Measurements from ENCODE around the gene AGR2. TPM values are rescaled to one million over a fixed set of nuclear protein-coding genes. Genes with fewer than 3 reads are reported as not detected.

The AGR2 gene
- total and polyA plus RNA-seq, 3 donors from 2014 or later, result 0.16 to 1.5 TPM; not detected in 1

DNA sequence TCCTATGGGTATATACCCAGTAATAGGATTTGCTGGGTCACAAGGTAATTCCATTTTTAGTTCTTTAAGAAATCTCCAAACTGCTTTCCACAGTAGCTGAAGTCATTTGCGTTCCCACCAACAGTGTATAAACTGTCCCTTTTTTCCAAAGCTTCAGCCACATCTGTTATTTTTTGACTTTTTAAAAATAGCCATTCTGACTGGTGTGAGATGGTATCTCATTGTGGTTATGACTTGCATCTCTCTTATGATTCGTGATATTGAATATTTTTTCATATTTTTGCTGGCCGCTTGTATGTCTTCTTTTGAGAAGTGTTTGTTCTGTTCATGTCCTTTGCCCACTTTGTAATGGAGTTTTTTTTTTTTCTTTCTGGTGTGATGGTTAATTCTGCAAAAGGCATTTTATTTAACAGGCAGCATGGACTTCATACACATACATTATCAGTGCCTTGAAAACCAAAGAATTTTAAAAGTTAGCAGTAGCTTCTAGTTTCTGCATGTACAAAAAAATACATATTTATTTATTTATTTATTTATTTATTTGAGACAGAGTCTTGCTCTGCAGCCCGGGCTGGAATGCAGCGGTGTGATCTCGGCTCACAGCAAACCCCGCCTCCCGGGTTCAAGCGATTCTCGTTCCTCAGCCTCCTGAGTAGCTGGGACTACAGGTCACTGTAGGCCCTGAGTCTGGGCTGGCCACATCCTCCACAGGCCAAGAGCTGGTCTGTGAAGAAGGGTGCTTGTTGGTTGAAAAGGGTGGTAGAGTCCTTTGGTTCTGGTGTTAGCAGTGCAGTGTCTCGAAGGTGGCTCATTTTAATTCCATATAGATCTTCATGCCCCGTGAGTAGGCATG is 44.7 kb upstream of the AGR2 start:
- intact Hi-C loops (cut with DNase I; ENCODE audit: low total_unique reads), result no loop called here
- H3K9me3 ChIP-seq, result no peaks in the 10 kb centered on the region
- no peak overlapping the region for H3K4me3 ChIP-seq
- TF ChIP-seq, protein P1, sequence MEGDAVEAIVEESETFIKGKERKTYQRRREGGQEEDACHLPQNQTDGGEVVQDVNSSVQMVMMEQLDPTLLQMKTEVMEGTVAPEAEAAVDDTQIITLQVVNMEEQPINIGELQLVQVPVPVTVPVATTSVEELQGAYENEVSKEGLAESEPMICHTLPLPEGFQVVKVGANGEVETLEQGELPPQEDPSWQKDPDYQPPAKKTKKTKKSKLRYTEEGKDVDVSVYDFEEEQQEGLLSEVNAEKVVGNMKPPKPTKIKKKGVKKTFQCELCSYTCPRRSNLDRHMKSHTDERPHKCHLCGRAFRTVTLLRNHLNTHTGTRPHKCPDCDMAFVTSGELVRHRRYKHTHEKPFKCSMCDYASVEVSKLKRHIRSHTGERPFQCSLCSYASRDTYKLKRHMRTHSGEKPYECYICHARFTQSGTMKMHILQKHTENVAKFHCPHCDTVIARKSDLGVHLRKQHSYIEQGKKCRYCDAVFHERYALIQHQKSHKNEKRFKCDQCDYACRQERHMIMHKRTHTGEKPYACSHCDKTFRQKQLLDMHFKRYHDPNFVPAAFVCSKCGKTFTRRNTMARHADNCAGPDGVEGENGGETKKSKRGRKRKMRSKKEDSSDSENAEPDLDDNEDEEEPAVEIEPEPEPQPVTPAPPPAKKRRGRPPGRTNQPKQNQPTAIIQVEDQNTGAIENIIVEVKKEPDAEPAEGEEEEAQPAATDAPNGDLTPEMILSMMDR (IDR thresholded peaks at IDR 0.05), result no peak
- TF ChIP-seq POLR2A (IDR thresholded peaks at IDR 0.05), result no peak
- no peak for DNase-seq
- H3K36me3 ChIP-seq (ENCODE audit: low read depth, missing control alignments), result no peaks in the 10 kb centered on the region
- no peaks in the 10 kb centered on the region for H3K4me1 ChIP-seq
- H3K27ac ChIP-seq, result no peak overlapping the region
- WGBS, 2 donors, result 81 to 87% methylated on average over 12 of the region's 12 CpGs
- no peaks in the 10 kb centered on the region for H3K27me3 ChIP-seq

- DNase-seq, result no peak
- intact Hi-C loops (cut with DNase I; ENCODE audit: low total_unique reads), result no loop called here
- 76 to 78% methylated on average over 6 of the region's 6 CpGs for WGBS, 2 donors
- Histone ChIP-seq H3K4me3 (no peak overlapping the region), H3K36me3 (ENCODE audit: low read depth, missing control alignments) (no peaks in the 10 kb centered on the region), H3K9me3 (no peaks in the 10 kb centered on the region), H3K27ac (no peak overlapping the region), H3K27me3 (no peaks in the 10 kb centered on the region), H3K4me1 (no peaks in the 10 kb centered on the region)
- TF ChIP-seq POLR2A (IDR thresholded peaks at IDR 0.05), result no peak
- TF ChIP-seq, protein P1 (IDR thresholded peaks at IDR 0.05), result no peak
Observed at GRCh38 chr7:16847381-16847860, 42.6 kb upstream of the AGR2 start.

DNA sequence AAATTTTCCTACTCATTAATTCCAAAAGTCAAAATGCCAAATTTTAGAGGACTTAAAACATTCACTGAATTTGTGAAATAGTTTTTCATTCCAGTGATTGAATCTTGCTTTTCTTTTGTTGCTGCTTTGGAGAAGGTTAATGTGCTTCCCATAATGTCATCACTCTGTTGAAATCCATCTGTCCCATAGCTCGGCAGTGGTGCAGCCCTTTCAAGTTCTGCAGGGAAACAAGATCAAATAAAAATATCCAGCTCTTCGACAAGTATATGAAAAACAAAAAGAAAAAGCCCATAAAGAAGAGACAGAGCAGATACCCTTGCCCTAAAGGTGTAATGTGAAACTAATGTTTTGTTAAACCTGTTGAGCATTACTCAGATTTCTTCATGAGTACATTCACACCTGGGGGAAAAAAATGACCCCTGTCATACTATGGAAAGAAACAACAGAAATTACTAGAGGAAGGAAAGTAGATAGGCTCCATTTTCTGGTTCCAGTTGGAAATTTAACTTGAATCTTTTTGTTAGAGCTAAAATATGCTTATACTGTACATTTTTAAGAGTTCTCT is 41.9 kb upstream of the AGR2 start:
- TF ChIP-seq POLR2A (IDR thresholded peaks at IDR 0.05), result no peak
- TF ChIP-seq, protein P1 (IDR thresholded peaks at IDR 0.05), result no peak
- WGBS, 2 donors, result 72 to 81% methylated on average over 2 of the region's 2 CpGs
- no peak overlapping the region for H3K27ac ChIP-seq
- no peak for DNase-seq
- H3K9me3 ChIP-seq, result no peaks in the 10 kb centered on the region
- H3K27me3 ChIP-seq, result no peaks in the 10 kb centered on the region
- no peaks in the 10 kb centered on the region for H3K4me1 ChIP-seq
- intact Hi-C loops (cut with DNase I; ENCODE audit: low total_unique reads), result no loop called here
- H3K4me3 ChIP-seq, result no peak overlapping the region
- no peaks in the 10 kb centered on the region for H3K36me3 ChIP-seq (ENCODE audit: low read depth, missing control alignments)

- H3K9me3 ChIP-seq, result no peaks in the 10 kb centered on the region
- H3K4me1 ChIP-seq, result no peaks in the 10 kb centered on the region
- no peaks in the 10 kb centered on the region for H3K36me3 ChIP-seq (ENCODE audit: low read depth, missing control alignments)
- DNase-seq, result no peak
- H3K27me3 ChIP-seq, result no peaks in the 10 kb centered on the region
- H3K27ac ChIP-seq, result no peak overlapping the region
- H3K4me3 ChIP-seq, result no peak overlapping the region
- TF ChIP-seq, protein P1 (IDR thresholded peaks at IDR 0.05), result no peak
- intact Hi-C loops (cut with DNase I; ENCODE audit: low total_unique reads), result no loop called here
Observed at GRCh38 chr7:16845746-16846145, 40.9 kb upstream of the AGR2 start.
